ENCODE results near the gene DCAF12. TPM values are rescaled to one million over a fixed set of nuclear protein-coding genes. Genes with fewer than 3 reads are reported as not detected.

The DCAF12 gene
- total RNA-seq, 1 experiment from 2014 or later, result 40.2 TPM

DNA sequence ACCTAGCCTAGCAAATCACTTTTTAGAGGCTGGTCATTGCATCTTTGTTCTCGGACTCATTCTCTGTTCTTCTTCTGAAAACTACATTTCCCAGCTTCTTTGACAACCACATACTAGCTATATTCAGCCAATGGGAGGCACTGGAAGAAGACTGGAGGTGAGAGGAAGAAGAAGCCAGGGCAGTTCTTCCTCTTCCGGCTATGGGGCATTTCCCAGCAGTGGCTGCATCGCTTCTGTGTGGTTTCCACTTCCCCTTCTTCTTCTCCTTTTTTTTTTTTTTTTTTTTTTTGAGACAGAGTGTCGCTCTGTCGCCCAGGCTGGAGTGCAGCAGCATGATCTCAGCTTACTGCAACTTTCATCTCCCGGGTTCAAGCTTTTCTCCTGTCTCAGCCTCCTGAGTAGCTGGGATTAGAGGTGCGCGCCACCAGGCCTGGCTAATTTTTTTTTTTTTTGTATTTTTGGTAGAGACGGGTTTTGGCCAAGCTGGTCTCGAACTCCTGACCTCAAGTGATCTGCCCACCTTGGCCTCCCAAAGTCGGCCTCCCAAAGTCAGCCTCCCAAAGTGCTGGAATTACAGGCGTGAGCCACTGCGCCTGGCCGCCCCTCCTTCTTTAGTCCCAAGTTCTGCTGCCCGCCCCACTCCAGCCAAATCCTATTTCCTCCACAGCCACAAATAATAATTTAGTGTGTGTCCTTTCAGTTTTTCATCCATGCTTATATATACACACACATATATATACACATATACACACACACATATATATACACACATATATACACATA is 45.4 kb upstream of the DCAF12 start:
- RAD21 ChIA-PET (ENCODE audit: low non-redundant PET in 1 of 2, low total read pairs in 2 of 2, uncharacterized antibody in 2 of 2, unreplicated experiment in 2 of 2), result no interaction called here
- no peaks in the 10 kb centered on the region for H3K36me3 ChIP-seq (ENCODE audit: control insufficient read depth in 1 of 2, insufficient read depth in 2 of 2, low read length in 2 of 2)
- H3K27ac ChIP-seq (ENCODE audit: low read depth, low read length), result no peak overlapping the region
- intact Hi-C loops (cut with micrococcal nuclease), result no loop called here
- H3K79me2 ChIP-seq (ENCODE audit: insufficient read depth, low read length), result no peaks in the 10 kb centered on the region
- no peak overlapping the region for H3K4me3 ChIP-seq (replicated peaks in 1 of 2; ENCODE audit: low read depth in 1 of 2, low read length in 2 of 2)
- H3K9me3 ChIP-seq (ENCODE audit: control insufficient read depth in 1 of 2, insufficient read depth in 1 of 2, low read depth in 1 of 2, low read length in 2 of 2), result no peaks in the 10 kb centered on the region
- H3K9me2 ChIP-seq (ENCODE audit: insufficient read depth), result no peaks in the 10 kb centered on the region
- no peak overlapping the region for H3K4me2 ChIP-seq (ENCODE audit: low read length)
- no peak for TF ChIP-seq SIN3A (IDR thresholded peaks at IDR 0.05; ENCODE audit: low read depth)
- TF ChIP-seq POLR2A (IDR thresholded peaks at IDR 0.05; ENCODE audit: borderline replicate concordance, extremely low read depth, insufficient read depth, insufficient read length), result no peak
- TF ChIP-seq SP1 (IDR thresholded peaks at IDR 0.05; ENCODE audit: low read depth), result no peak
- no peak for TF ChIP-seq SRF (IDR thresholded peaks at IDR 0.05; ENCODE audit: low read depth)
- TF ChIP-seq POLR2AphosphoS5 (IDR thresholded peaks at IDR 0.05; ENCODE audit: low read depth, low read length), result no peak
- no peak for TF ChIP-seq CTCF (IDR thresholded peaks at IDR 0.05 in 2 of 3, conservative IDR thresholded peaks at IDR 0.05 in 1 of 3; ENCODE audit: borderline replicate concordance in 1 of 3, insufficient read depth in 1 of 3, low read depth in 2 of 3, low read length in 2 of 3)
- TF ChIP-seq, protein P1, sequence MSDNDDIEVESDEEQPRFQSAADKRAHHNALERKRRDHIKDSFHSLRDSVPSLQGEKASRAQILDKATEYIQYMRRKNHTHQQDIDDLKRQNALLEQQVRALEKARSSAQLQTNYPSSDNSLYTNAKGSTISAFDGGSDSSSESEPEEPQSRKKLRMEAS (IDR thresholded peaks at IDR 0.05), result no peak
- TF ChIP-seq ZBTB33 (IDR thresholded peaks at IDR 0.05; ENCODE audit: extremely low read depth, insufficient replicate concordance, low read length), result no peak
- no peak for TF ChIP-seq TCF7L2 (IDR thresholded peaks at IDR 0.05; ENCODE audit: borderline replicate concordance, extremely low read depth, insufficient read depth, insufficient read length)
- no peak for TF ChIP-seq CBX3 (IDR thresholded peaks at IDR 0.05; ENCODE audit: low read depth)
- no peak for ATAC-seq
- DNase-seq (ENCODE audit: low read depth, low spot score), result no peak
- POLR2A ChIA-PET, result no interaction called here
- H3K9ac ChIP-seq (ENCODE audit: low read length), result no peak overlapping the region
- no peak overlapping the region for H2AFZ ChIP-seq (ENCODE audit: low read depth, low read length, poor library complexity, severe bottlenecking)
- H3K27me3 ChIP-seq (ENCODE audit: insufficient read depth, low read length), result no peaks in the 10 kb centered on the region
- CTCF ChIA-PET, result interaction anchor here (0.8 kb wide), 1 partner anchor 81 kb away, joined by 4 read pairs; no protein-coding TSS in a partner anchor
- no TSS peak for BruUV-seq (replicated peaks)
- peaks cover 4 to 14% of the 10 kb centered on the region in 2 experiments for H3K4me1 ChIP-seq (ENCODE audit: control insufficient read depth in 1 of 2, insufficient read depth in 2 of 2, low read length in 2 of 2)
- H4K20me1 ChIP-seq (ENCODE audit: insufficient read depth), result no peaks in the 10 kb centered on the region
